HCT116 (cell line): Measurements from ENCODE around the gene IL31RA. TPM values are rescaled to one million over a fixed set of nuclear protein-coding genes. Genes with fewer than 3 reads are reported as not detected.

Experiments used
- ATAC-seq: fragments of 200-7000 bp; cut with Tn5 transposase; 2 replicates; pipeline ENCODE4 v1.9.1; 2020; ENCODE audit warnings: mild to moderate bottlenecking, moderate library complexity
- BruUV-seq: library from RNA; stranded (reverse); fragments of 400-500 nt; replicated peaks from 2 replicates; lab custom pipeline; 2021; lab: Mats Ljungman, UMichigan
- CTCF ChIA-PET: fragments of 300-600 bp; sonication (Branson Sonifier 250); formaldehyde crosslinking; loops from one replicate; lab custom pipeline; 2021; ENCODE audit warnings: antibody characterized with exemption; lab: Charles Lee
- POLR2A ChIA-PET: fragments of 300-600, 350-600 bp; sonication (Branson Sonifier 250); formaldehyde crosslinking; loops from one replicate; lab custom pipeline; 2021; ENCODE audit warnings: antibody characterized with exemption; lab: Charles Lee
- RAD21 ChIA-PET, 2 experiments: fragments of 300-600 bp; sonication (Branson Sonifier 250); formaldehyde crosslinking; loops; one replicate each; lab custom pipeline; 2023; ENCODE audit warnings: low total read pairs in 2 of 2; ENCODE audit not compliant: uncharacterized antibody in 2 of 2, unreplicated experiment in 2 of 2, low non-redundant PET in 1 of 2; lab: Charles Lee
- DNase-seq: peaks from one replicate; pipeline ENCODE4 v3.0.0-alpha.2; 2010; ENCODE audit warnings: low read depth, low spot score
- H2AFZ ChIP-seq: fragments of 200-600 bp; shearing (Covaris generic), sonication (generic); 2 replicates; pipeline ENCODE4 v1.6.1; 2017; ENCODE audit warnings: low read depth, mixed run types, mixed read lengths, antibody characterized with exemption, low read length; ENCODE audit not compliant: poor library complexity, severe bottlenecking
- H3K27ac ChIP-seq: 2 replicates; pipeline ENCODE4 v1.5.1; 2012; ENCODE audit warnings: low read depth, low read length
- H3K27me3 ChIP-seq: fragments of 200-600 bp; sonication (generic); 2 replicates; pipeline ENCODE4 v1.6.1; 2016; ENCODE audit warnings: mixed run types, low read length, mixed read lengths; ENCODE audit not compliant: insufficient read depth
- H3K36me3 ChIP-seq, 2 experiments: fragments of 200-500 bp in 1 of 2; fragments of 200-600 bp in 1 of 2; sonication (Bioruptor generic) in 1 of 2; sonication (generic) in 1 of 2; 2 replicates each; pipeline versions ENCODE4 v1.5.1 to v1.6.1; 2014 to 2016; ENCODE audit warnings: low read length in 2 of 2, inconsistent platforms in 1 of 2, mixed read lengths in 1 of 2, mixed run types in 1 of 2; ENCODE audit not compliant: insufficient read depth in 2 of 2, control insufficient read depth in 1 of 2
- H3K4me1 ChIP-seq, 2 experiments: fragments of 200-600 bp in 1 of 2; sonication (generic) in 1 of 2; 2 replicates each; pipeline versions ENCODE4 v1.5.1 to v1.6.1; 2012 to 2017; ENCODE audit warnings: low read length in 2 of 2, inconsistent platforms in 1 of 2, mild to moderate bottlenecking in 1 of 2, mixed read lengths in 1 of 2, mixed run types in 1 of 2, moderate library complexity in 1 of 2; ENCODE audit not compliant: insufficient read depth in 2 of 2, control insufficient read depth in 1 of 2
- H3K4me2 ChIP-seq: fragments of 200-600 bp; sonication (generic); 2 replicates; pipeline ENCODE4 v1.6.1; 2017; ENCODE audit warnings: mixed run types, low read length, mixed read lengths
- H3K4me3 ChIP-seq, 2 experiments: fragments of 200-600 bp in 1 of 2; sonication (generic) in 1 of 2; replicated peaks in 1 of 2; 2 replicates each; pipeline ENCODE4 v1.5.1; 2011 to 2016; ENCODE audit warnings: low read length in 2 of 2, control low read depth in 1 of 2, low read depth in 1 of 2, mild to moderate bottlenecking in 1 of 2, mixed read lengths in 1 of 2, mixed run types in 1 of 2
- H3K79me2 ChIP-seq: fragments of 200-600 bp; sonication (generic); 2 replicates; pipeline ENCODE4 v1.6.1; 2017; ENCODE audit warnings: mild to moderate bottlenecking, mixed run types, low read length, moderate library complexity, mixed read lengths; ENCODE audit not compliant: insufficient read depth
- H3K9ac ChIP-seq: fragments of 200-600 bp; sonication (generic); 2 replicates; pipeline ENCODE4 v1.6.1; 2016; ENCODE audit warnings: low read length, mixed read lengths
- H3K9me2 ChIP-seq: fragments of 200-600 bp; sonication (generic), shearing (Covaris generic); 2 replicates; pipeline ENCODE4 v1.6.1; 2017; ENCODE audit warnings: mixed run types, mild to moderate bottlenecking, moderate library complexity; ENCODE audit not compliant: insufficient read depth
- H3K9me3 ChIP-seq, 2 experiments: fragments of 200-500 bp in 1 of 2; fragments of 200-600 bp in 1 of 2; sonication (Bioruptor generic) in 1 of 2; sonication (generic) in 1 of 2; 2 replicates each; pipeline ENCODE4 v1.6.1; 2014 to 2017; ENCODE audit warnings: low read length in 2 of 2, mixed read lengths in 2 of 2, inconsistent platforms in 1 of 2, low read depth in 1 of 2, mild to moderate bottlenecking in 1 of 2, mixed run types in 1 of 2, moderate library complexity in 1 of 2; ENCODE audit not compliant: control insufficient read depth in 1 of 2, insufficient read depth in 1 of 2
- H4K20me1 ChIP-seq: fragments of 200-600 bp; sonication (generic), shearing (Covaris generic); 2 replicates; pipeline ENCODE4 v1.6.1; 2017; ENCODE audit warnings: mixed run types, mild to moderate bottlenecking, moderate library complexity; ENCODE audit not compliant: insufficient read depth
- EGR1 ChIP-seq: IDR thresholded peaks from 2 replicates; pipeline ENCODE4 v1.6.1; 2012; ENCODE audit warnings: low read depth
- FOSL1 ChIP-seq: IDR thresholded peaks from 2 replicates; pipeline ENCODE4 v1.6.1; 2012; ENCODE audit warnings: low read depth
- SIN3A ChIP-seq: IDR thresholded peaks from 2 replicates; pipeline ENCODE4 v1.6.1; 2012; ENCODE audit warnings: low read depth
- SP1 ChIP-seq: IDR thresholded peaks from 2 replicates; pipeline ENCODE4 v1.6.1; 2012; ENCODE audit warnings: low read depth
- SRF ChIP-seq: IDR thresholded peaks from 2 replicates; pipeline ENCODE4 v1.6.1; 2012; ENCODE audit warnings: low read depth
- TCF7L2 ChIP-seq: IDR thresholded peaks from 2 replicates; pipeline ENCODE4 v1.7.0; 2011; ENCODE audit warnings: borderline replicate concordance, inconsistent platforms; ENCODE audit not compliant: insufficient read depth, insufficient read length; ENCODE audit errors: extremely low read depth
- ZNF274 ChIP-seq: fragments of 200-500 bp; sonication (Bioruptor generic); IDR thresholded peaks from 2 replicates; pipeline ENCODE4 v1.6.1; 2014; ENCODE audit warnings: mild to moderate bottlenecking, low read depth, low read length, inconsistent platforms
- intact Hi-C: fragments of 100-400 bp; cut with micrococcal nuclease; formaldehyde crosslinking; loops from 2 replicates; pipeline ENCODE4 v1.10.0; 2022
- total RNA-seq: library from RNA; stranded (reverse); gene quantifications from one replicate; pipeline ENCODE4 v1.2.1, GENCODE V29; 2021; ENCODE audit not compliant: unreplicated experiment
- TF ChIP-seq, protein P1 (sequence below): IDR thresholded peaks from 2 replicates; pipeline ENCODE4 v1.6.1; 2012
- TF ChIP-seq, protein P2 (sequence below): IDR thresholded peaks from 2 replicates; pipeline ENCODE4 v1.6.1; 2012; ENCODE audit warnings: low read depth

IL31RA gene
- total RNA-seq, 1 experiment from 2014 or later: 0.59 TPM

- H3K27ac ChIP-seq: no peak overlapping the region
- H3K27me3 ChIP-seq: no peaks in the 10 kb centered on the region
- H2AFZ ChIP-seq: no peak overlapping the region
- DNase-seq: no peak
- ChIA-PET POLR2A (interaction anchor here (0.7 kb wide), 1 partner anchor 443 kb away, joined by 3 read pairs; no protein-coding TSS in a partner anchor), RAD21 (no interaction called here), CTCF (no interaction called here)
- BruUV-seq: no TSS peak
- no peak for TF ChIP-seq TCF7L2
- TF ChIP-seq ZNF274: no peak
- TF ChIP-seq FOSL1: no peak
- no peak for TF ChIP-seq SIN3A
- TF ChIP-seq SP1: no peak
- TF ChIP-seq, protein P1, sequence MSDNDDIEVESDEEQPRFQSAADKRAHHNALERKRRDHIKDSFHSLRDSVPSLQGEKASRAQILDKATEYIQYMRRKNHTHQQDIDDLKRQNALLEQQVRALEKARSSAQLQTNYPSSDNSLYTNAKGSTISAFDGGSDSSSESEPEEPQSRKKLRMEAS: no peak
- no peak for TF ChIP-seq SRF
- TF ChIP-seq EGR1: no peak
- TF ChIP-seq, protein P2, sequence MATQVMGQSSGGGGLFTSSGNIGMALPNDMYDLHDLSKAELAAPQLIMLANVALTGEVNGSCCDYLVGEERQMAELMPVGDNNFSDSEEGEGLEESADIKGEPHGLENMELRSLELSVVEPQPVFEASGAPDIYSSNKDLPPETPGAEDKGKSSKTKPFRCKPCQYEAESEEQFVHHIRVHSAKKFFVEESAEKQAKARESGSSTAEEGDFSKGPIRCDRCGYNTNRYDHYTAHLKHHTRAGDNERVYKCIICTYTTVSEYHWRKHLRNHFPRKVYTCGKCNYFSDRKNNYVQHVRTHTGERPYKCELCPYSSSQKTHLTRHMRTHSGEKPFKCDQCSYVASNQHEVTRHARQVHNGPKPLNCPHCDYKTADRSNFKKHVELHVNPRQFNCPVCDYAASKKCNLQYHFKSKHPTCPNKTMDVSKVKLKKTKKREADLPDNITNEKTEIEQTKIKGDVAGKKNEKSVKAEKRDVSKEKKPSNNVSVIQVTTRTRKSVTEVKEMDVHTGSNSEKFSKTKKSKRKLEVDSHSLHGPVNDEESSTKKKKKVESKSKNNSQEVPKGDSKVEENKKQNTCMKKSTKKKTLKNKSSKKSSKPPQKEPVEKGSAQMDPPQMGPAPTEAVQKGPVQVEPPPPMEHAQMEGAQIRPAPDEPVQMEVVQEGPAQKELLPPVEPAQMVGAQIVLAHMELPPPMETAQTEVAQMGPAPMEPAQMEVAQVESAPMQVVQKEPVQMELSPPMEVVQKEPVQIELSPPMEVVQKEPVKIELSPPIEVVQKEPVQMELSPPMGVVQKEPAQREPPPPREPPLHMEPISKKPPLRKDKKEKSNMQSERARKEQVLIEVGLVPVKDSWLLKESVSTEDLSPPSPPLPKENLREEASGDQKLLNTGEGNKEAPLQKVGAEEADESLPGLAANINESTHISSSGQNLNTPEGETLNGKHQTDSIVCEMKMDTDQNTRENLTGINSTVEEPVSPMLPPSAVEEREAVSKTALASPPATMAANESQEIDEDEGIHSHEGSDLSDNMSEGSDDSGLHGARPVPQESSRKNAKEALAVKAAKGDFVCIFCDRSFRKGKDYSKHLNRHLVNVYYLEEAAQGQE: no peak
- ATAC-seq: no peak
- no peaks in the 10 kb centered on the region for H3K9me3 ChIP-seq
- no peak overlapping the region for H3K4me2 ChIP-seq
- H3K4me1 ChIP-seq: no peaks in the 10 kb centered on the region
- H3K9me2 ChIP-seq: no peaks in the 10 kb centered on the region
- intact Hi-C loops: no loop called here
- no peaks in the 10 kb centered on the region for H3K79me2 ChIP-seq
- H3K4me3 ChIP-seq: no peak overlapping the region
- no peaks in the 10 kb centered on the region for H4K20me1 ChIP-seq
- H3K36me3 ChIP-seq: no peaks in the 10 kb centered on the region
- H3K9ac ChIP-seq: no peak overlapping the region
These were observed 30.7 kb upstream of the IL31RA start for GRCh38 chr5:55820488-55820887.
